Esophagus (tissue), 2 donors: ENCODE measurements around the gene RBM48. TPM values are rescaled to one million over a fixed set of nuclear protein-coding genes. Genes with fewer than 3 reads are reported as not detected.
A peak's percentile ranks its signal among the peaks of the same experiment; 100 is the strongest.
"Not testable (repeated sequence)": the region's sequence is repeated elsewhere in the genome, so short reads cannot be mapped to it uniquely, and the experiment has no call there.

Experiments used
- H3K27ac ChIP-seq, 2 donors: one replicate each; pipeline ENCODE4 v1.5.1; 2013; ENCODE audit warnings: low read depth in 2 of 2, mild to moderate bottlenecking in 2 of 2, inconsistent platforms in 1 of 2, low read length in 1 of 2, moderate library complexity in 1 of 2
- H3K27me3 ChIP-seq, 2 donors: one replicate each; pipeline ENCODE4 v1.6.1; 2013; ENCODE audit warnings: low read length in 2 of 2, control low read depth in 1 of 2, mild to moderate bottlenecking in 1 of 2; ENCODE audit not compliant: insufficient read depth in 2 of 2, control insufficient read depth in 1 of 2
- H3K36me3 ChIP-seq, 2 donors: one replicate each; pipeline ENCODE4 v1.6.1; 2013; ENCODE audit warnings: low read length in 1 of 2; ENCODE audit not compliant: control insufficient read depth in 2 of 2, insufficient read depth in 2 of 2
- H3K4me1 ChIP-seq, 2 donors: one replicate each; pipeline ENCODE4 v1.6.1; 2013; ENCODE audit warnings: low read length in 1 of 2; ENCODE audit not compliant: control insufficient read depth in 2 of 2, insufficient read depth in 2 of 2
- H3K4me3 ChIP-seq, 2 donors: one replicate each; pipeline ENCODE4 v1.5.1; 2013; ENCODE audit warnings: low read length in 2 of 2, mild to moderate bottlenecking in 2 of 2, low read depth in 1 of 2, moderate library complexity in 1 of 2
- H3K9me3 ChIP-seq, 2 donors: one replicate each; pipeline ENCODE4 v1.6.1; 2013; ENCODE audit warnings: mild to moderate bottlenecking in 2 of 2, low read depth in 1 of 2, low read length in 1 of 2, moderate library complexity in 1 of 2; ENCODE audit not compliant: control insufficient read depth in 2 of 2, insufficient read depth in 1 of 2
- WGBS, 2 donors: extraction: QIAGEN DNeasy Blood & Tissue Kit; methylation state at CpG; one replicate each; pipeline ENCODE4 v1.1.7; 2013; 5-methylcytosine and 5-hydroxymethylcytosine counted together
- polyA plus RNA-seq, 2 donors: library from polyadenylated mRNA; stranded (reverse); fragments of 200-250 nt; gene quantifications; one replicate each; pipeline ENCODE4 v1.2.3, GENCODE V29; 2013
- donor health status: healthy with polysubstance abuse.
- donor health status: Bipolar disorder and iron deficiency.

Gene RBM48
- polyA plus RNA-seq, 2 donors, result 5.2 to 6.3 TPM

DNA sequence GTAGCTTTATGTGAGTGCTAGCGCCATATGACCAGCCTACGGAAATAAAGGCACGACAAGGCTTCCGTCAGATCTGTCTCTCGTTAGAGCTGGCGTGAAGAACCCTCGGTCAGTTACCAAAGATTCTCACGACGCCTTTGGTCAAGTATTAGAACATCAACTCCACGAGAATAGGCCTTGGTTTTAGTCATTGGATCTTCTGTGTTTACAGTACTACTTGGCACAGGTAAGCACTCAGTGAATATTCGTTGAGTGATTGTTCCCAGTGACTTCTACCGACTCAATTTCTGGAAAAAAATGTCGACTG lies 316 bp downstream of the RBM48 start:
- Histone ChIP-seq H3K27ac (peak overlapping the region; percentile 68 to 98), H3K27me3 (no peaks in the 10 kb centered on the region), H3K4me1 (no peaks in the 10 kb centered on the region), H3K4me3 (peak overlapping the region; percentile 74 to 95), H3K9me3 (no peaks in the 10 kb centered on the region), H3K36me3 (peaks cover 2 to 5% of the 10 kb centered on the region in 2 donors)
- WGBS, 2 donors, result 1% methylated on average over 13 of the region's 13 CpGs

DNA sequence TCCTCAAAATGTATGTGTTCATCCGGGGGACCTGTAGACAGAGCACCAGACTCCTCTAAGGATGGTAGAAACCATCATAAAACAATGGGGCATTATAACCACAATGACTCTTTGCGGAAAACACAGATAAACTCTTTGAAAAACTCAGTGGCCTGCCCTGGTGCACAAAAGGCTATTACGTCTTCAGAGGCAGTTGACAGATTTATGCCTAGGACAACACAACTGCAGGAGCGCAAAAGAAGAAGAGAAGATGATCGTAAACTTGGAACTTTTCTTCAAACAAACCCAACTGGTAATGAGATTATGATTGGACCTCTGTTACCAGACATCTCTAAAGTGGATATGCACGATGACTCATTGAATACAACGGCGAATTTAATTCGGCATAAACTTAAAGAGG lies 6.0 kb downstream of the RBM48 start:
- Histone ChIP-seq H3K36me3 (peaks cover 12 to 15% of the 10 kb centered on the region in 2 donors), H3K4me1 (no peaks in the 10 kb centered on the region), H3K27ac (no peak overlapping the region), H3K9me3 (no peaks in the 10 kb centered on the region), H3K4me3 (no peak overlapping the region), H3K27me3 (no peaks in the 10 kb centered on the region)
- 93 to 94% methylated on average over 9 of the region's 9 CpGs for WGBS, 2 donors

DNA sequence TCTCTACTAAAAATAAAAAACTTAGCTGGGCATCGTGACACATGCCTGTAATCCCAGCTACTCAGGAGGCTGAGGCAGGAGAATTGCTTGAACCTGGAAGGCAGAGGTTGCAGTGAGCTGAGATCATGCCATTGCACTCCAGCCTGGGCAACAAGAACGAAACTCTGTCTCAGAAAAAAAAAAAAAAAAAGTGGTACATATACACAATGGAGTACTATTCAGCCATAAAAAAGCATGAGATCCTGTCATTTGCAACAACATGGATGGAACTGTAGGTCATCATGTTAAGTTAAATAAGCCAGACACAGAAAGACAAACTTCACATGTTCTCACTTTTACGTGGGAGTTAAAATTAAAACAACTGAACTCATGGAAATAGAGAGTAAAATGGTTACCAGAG lies 14.9 kb downstream of the RBM48 start:
- WGBS, 2 donors, result 90 to 96% methylated on average over 3 of the region's 3 CpGs
- not testable (repeated sequence) for H3K27me3 ChIP-seq, H3K4me1 ChIP-seq, H3K4me3 ChIP-seq, H3K36me3 ChIP-seq, H3K27ac ChIP-seq, H3K9me3 ChIP-seq

GRCh38 chr7:92545116-92545515 lies 16.5 kb downstream of the RBM48 start:
- H3K4me3 ChIP-seq, H3K9me3 ChIP-seq, H3K36me3 ChIP-seq, H3K27ac ChIP-seq, H3K4me1 ChIP-seq, H3K27me3 ChIP-seq: not testable (repeated sequence)
- 95% methylated on average over 30 of the region's 30 CpGs for WGBS, 2 donors

DNA sequence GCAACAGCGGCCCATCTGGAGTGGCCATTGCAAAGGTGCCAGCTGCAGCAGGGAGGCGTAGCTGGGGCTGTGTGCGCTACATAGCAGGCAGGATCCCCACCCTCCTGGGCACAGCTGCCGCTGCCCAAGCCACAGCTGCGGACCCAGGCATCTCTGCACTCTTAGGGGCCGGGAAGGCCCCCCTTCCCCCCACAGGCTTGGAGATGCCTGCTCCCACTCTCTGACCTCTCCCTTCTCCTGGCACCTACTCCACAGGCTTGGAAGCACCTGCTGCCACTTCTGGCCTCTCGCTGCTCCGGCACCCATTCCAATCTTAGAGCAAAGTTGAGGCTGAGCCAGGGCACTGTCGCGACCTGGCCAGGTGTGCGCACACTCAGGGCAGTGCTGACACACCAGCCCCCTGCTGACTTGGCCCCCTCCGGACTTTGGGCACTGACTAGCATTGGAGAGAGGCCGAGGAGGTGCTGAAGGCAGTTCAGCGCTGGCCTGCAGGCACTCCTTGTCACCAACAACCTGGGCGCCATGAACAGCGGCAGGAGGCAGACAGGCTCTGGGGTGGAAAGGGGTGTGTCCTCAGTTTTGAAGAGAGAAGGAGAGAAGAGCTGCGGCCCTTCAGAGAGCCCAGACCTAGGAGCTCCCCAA lies 18.4 kb downstream of the RBM48 start:
- no peak overlapping the region for H3K4me3 ChIP-seq

GRCh38 chr7:92547579-92547978 lies 19.0 kb downstream of the RBM48 start:
- H3K27me3 ChIP-seq, result no peaks in the 10 kb centered on the region
- WGBS, 2 donors, result 89 to 93% methylated on average over 6 of the region's 6 CpGs
- H3K36me3 ChIP-seq, result no peaks in the 10 kb centered on the region
- H3K27ac ChIP-seq, result no peak overlapping the region
- H3K4me1 ChIP-seq, result no peaks in the 10 kb centered on the region
- no peak overlapping the region for H3K4me3 ChIP-seq
- no peaks in the 10 kb centered on the region for H3K9me3 ChIP-seq

More for the DNA sequence above, 18.4 kb downstream of the RBM48 start:
- Histone ChIP-seq H3K36me3 (no peaks in the 10 kb centered on the region), H3K27me3 (no peaks in the 10 kb centered on the region), H3K9me3 (no peaks in the 10 kb centered on the region), H3K4me1 (no peaks in the 10 kb centered on the region), H3K27ac (no peak overlapping the region)
- WGBS, 2 donors, result 90 to 92% methylated on average over 17 of the region's 17 CpGs

DNA sequence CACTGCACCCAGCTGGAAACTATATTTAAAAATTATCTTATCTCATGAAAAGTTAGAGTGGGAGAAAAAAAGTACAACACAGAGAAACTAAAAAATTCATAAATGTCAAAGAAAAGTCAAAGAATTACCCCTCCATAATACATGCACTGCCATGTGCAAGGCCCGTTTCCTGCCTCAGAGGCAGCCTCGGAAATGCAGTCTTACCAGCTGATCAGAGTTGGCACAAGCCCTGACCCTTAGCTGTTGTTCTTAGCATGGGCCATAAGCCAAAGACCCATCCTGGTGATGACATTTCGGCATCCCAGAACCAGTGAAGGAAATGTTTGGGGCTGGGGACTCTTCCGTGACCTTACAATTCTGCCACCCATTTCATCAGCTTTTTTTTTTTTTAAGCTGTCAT lies 21.6 kb downstream of the RBM48 start:
- Histone ChIP-seq H3K4me1 (no peaks in the 10 kb centered on the region), H3K36me3 (no peaks in the 10 kb centered on the region), H3K27ac (no peak overlapping the region), H3K27me3 (no peaks in the 10 kb centered on the region), H3K4me3 (no peak overlapping the region), H3K9me3 (no peaks in the 10 kb centered on the region)
- WGBS, 2 donors, result 67 to 74% methylated on average over 4 of the region's 4 CpGs

DNA sequence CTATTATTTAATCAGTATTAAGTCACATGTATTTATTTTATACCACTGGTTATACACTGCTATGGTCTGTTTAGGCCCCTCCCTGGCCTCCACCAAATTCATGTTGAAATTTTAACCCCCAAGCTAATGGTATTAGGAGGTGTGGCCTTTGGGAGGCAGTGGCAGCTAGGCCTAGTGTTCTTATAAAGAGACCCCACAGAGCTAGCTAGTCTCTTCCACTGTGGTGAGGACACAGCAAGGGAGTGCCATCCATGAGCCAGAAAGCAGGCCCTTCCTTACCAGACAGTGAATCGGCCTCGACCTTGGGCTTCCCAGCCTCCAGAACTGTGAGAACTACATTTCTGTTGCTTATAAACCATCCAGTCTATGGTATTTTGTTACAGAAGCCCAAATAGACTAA lies 28.7 kb downstream of the RBM48 start:
- no peaks in the 10 kb centered on the region for H3K36me3 ChIP-seq
- H3K4me3 ChIP-seq, result no peak overlapping the region
- 92 to 93% methylated on average over 2 of the region's 2 CpGs for WGBS, 2 donors
- H3K9me3 ChIP-seq, result no peaks in the 10 kb centered on the region
- H3K27ac ChIP-seq, result no peak overlapping the region
- H3K27me3 ChIP-seq, result no peaks in the 10 kb centered on the region
- H3K4me1 ChIP-seq, result no peaks in the 10 kb centered on the region

GRCh38 chr7:92557808-92558362 lies 29.3 kb downstream of the RBM48 start:
- WGBS, 2 donors, result 84 to 85% methylated on average over 7 of the region's 7 CpGs
- no peaks in the 10 kb centered on the region for H3K36me3 ChIP-seq

DNA sequence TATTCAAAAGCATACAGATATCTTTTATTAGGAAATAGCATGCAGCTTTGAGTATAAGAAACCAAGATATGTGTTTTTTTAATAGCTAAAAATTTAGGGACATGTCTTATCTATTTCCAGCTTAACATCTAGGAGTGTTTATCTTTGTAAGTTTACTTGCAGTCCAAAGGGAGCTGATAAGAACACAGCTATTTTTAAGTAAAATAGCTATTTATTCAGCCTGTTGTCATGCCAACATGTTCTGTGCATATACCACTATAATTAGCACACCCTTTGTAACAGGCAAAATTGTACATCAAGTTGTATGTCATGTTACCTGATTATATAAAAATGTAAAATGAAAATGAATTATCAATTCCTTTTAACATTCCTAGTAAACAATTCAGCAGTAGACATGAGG lies 32.0 kb downstream of the RBM48 start:
- Histone ChIP-seq H3K27ac (no peak overlapping the region), H3K27me3 (no peaks in the 10 kb centered on the region), H3K36me3 (peaks cover 0 to 3% of the 10 kb centered on the region in 2 donors), H3K9me3 (no peaks in the 10 kb centered on the region), H3K4me1 (no peaks in the 10 kb centered on the region), H3K4me3 (no peak overlapping the region)

More at GRCh38 chr7:92557808-92558362, 29.3 kb downstream of the RBM48 start:
- H3K27ac ChIP-seq, result no peak overlapping the region
- H3K4me3 ChIP-seq, result no peak overlapping the region
- H3K27me3 ChIP-seq, result no peaks in the 10 kb centered on the region
- H3K9me3 ChIP-seq, result no peaks in the 10 kb centered on the region
- H3K4me1 ChIP-seq, result no peaks in the 10 kb centered on the region
